Cardiac muscle cell (in vitro differentiated cells and primary cell): ENCODE data around the gene C19orf73. TPM values are rescaled to one million over a fixed set of nuclear protein-coding genes. Genes with fewer than 3 reads are reported as not detected.

ENCODE experiments used
- DNase-seq, 2 donors: peaks; one replicate each; pipeline versions ENCODE4 v3.0.0 to v3.0.0-alpha.2; 2010 to 2017; ENCODE audit warnings: low read depth in 1 of 2, low spot score in 1 of 2
- H3K27ac ChIP-seq: fragments of 200-600 bp; sonication (generic); 2 replicates; pipeline ENCODE4 v1.5.1; 2016
- H3K27me3 ChIP-seq: fragments of 200-600 bp; sonication (generic); 2 replicates; pipeline ENCODE4 v1.6.0; 2016; ENCODE audit warnings: control low read depth
- H3K36me3 ChIP-seq: fragments of 200-600 bp; sonication (generic); 2 replicates; pipeline ENCODE4 v1.5.1; 2016; ENCODE audit warnings: control low read depth
- H3K4me1 ChIP-seq: fragments of 200-600 bp; sonication (generic); 2 replicates; pipeline ENCODE4 v1.8.1; 2017; ENCODE audit warnings: low read depth, mild to moderate bottlenecking, mixed run types
- H3K4me3 ChIP-seq: fragments of 200-600 bp; sonication (generic); 2 replicates; pipeline ENCODE4 v1.5.1; 2016; ENCODE audit warnings: mild to moderate bottlenecking
- H3K9me3 ChIP-seq: fragments of 200-600 bp; sonication (generic); 2 replicates; pipeline ENCODE4 v1.5.1; 2017; ENCODE audit warnings: low read depth, mild to moderate bottlenecking, control low read depth
- polyA plus RNA-seq: library from polyadenylated mRNA; unstranded; fragments of >200 nt; fragmentation: Nextera tagmentation; extraction: Ambion mirVana; gene quantifications from 2 replicates; pipeline ENCODE4 v1.2.1, GENCODE V29; 2016
- total RNA-seq: library from RNA; depleted of rRNA; stranded (reverse); fragments of >200 nt; gene quantifications from 2 replicates; pipeline ENCODE4 v1.2.3, GENCODE V29; 2016
- TF ChIP-seq, protein P1 (sequence below): IDR thresholded peaks from 2 replicates; pipeline ENCODE4 v1.5.1; 2012; ENCODE audit warnings: low read depth, mild to moderate bottlenecking, low read length

C19orf73 gene
- total and polyA plus RNA-seq, 2 experiments from 2014 or later = 9.6 to 12.5 TPM

DNA sequence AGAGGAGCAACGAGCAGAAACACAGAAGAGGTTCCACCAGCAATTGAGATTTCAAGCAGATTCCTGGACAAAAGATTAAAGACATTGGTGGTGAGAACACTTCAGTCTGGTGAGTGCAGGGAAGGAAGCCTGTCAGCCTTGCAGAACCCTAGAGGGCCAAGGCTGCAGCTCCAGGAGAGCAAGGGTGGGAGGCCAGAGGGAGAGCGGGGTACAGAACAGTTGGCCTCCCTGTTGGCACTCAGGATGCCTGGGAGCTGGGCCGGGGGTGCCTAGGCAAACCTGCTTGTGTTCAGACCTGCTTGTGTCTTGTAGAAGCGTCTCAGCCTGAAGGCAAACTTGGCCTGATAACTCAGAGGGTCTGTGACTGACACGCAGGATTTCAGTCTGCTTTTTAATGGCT lies 9.9 kb downstream of the C19orf73 start:
- DNase-seq = no peak
- Histone ChIP-seq H3K27ac (peak overlapping the region; percentile 83), H3K9me3 (no peaks in the 10 kb centered on the region), H3K4me3 (no peak overlapping the region), H3K27me3 (no peaks in the 10 kb centered on the region), H3K4me1 (peaks cover 45% of the 10 kb centered on the region), H3K36me3 (peaks cover 35% of the 10 kb centered on the region)
- TF ChIP-seq, protein P1, sequence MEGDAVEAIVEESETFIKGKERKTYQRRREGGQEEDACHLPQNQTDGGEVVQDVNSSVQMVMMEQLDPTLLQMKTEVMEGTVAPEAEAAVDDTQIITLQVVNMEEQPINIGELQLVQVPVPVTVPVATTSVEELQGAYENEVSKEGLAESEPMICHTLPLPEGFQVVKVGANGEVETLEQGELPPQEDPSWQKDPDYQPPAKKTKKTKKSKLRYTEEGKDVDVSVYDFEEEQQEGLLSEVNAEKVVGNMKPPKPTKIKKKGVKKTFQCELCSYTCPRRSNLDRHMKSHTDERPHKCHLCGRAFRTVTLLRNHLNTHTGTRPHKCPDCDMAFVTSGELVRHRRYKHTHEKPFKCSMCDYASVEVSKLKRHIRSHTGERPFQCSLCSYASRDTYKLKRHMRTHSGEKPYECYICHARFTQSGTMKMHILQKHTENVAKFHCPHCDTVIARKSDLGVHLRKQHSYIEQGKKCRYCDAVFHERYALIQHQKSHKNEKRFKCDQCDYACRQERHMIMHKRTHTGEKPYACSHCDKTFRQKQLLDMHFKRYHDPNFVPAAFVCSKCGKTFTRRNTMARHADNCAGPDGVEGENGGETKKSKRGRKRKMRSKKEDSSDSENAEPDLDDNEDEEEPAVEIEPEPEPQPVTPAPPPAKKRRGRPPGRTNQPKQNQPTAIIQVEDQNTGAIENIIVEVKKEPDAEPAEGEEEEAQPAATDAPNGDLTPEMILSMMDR = no peak

DNA sequence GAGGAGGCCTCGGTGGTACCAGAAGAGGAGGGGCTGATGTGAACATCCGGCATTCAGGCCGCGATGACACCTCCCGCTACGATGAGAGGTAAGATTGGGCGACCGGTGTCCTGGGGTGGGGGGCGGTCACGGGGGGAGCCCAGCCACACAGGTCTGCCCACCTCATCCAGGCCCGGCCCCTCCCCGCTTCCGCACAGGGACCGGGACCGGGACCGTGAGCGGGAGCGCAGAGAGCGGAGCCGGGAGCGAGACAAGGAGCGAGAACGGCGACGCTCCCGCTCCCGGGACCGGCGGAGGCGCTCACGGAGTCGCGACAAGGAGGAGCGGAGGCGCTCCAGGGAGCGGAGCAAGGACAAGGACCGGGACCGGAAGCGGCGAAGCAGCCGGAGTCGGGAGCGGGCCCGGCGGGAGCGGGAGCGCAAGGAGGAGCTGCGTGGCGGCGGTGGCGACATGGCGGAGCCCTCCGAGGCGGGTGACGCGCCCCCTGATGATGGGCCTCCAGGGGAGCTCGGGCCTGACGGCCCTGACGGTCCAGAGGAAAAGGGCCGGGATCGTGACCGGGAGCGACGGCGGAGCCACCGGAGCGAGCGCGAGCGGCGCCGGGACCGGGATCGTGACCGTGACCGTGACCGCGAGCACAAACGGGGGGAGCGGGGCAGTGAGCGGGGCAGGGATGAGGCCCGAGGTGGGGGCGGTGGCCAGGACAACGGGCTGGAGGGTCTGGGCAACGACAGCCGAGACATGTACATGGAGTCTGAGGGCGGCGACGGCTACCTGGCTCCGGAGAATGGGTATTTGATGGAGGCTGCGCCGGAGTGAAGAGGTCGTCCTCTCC lies 11.1 kb downstream of the C19orf73 start:
- peaks cover 35% of the 10 kb centered on the region for H3K36me3 ChIP-seq
- H3K27ac ChIP-seq = peak overlapping the region; percentile 83
- TF ChIP-seq, protein P1 = no peak

DNA sequence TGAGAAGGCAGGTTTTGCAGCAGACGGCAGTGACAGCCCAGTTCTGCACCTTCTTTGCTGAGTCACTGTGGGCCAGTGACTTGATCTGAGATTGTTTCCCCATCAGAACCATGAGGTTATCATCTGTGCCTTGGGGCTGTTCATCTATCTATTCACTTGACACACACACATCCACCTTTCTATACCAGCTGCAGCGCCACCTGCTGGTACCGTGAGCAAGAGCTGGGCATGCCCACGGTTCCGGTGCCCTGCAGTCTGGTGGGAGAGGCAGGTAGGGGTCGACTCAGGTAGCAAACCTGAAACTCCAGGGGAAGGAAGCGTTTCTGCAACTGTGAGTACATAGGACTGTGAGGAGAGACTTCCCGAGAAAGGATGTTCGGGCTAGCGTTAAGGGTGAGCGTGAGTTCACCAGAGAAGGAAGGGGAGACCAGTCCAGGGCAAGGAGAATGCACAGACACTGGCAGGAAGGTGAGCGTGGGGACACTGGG lies 12.3 kb downstream of the C19orf73 start:
- Histone ChIP-seq H3K9me3 (no peaks in the 10 kb centered on the region), H3K36me3 (peaks cover 43% of the 10 kb centered on the region), H3K4me1 (peaks cover 35% of the 10 kb centered on the region), H3K27me3 (no peaks in the 10 kb centered on the region), H3K4me3 (no peak overlapping the region), H3K27ac (peak overlapping the region; percentile 83)
- TF ChIP-seq, protein P1 = peak; percentile 77
- DNase-seq = peak; percentile 54 to 67

More for the DNA sequence above, 11.1 kb downstream of the C19orf73 start:
- Histone ChIP-seq H3K9me3 (no peaks in the 10 kb centered on the region), H3K4me3 (no peak overlapping the region), H3K4me1 (peaks cover 36% of the 10 kb centered on the region), H3K27me3 (no peaks in the 10 kb centered on the region)
- no peak for DNase-seq

DNA sequence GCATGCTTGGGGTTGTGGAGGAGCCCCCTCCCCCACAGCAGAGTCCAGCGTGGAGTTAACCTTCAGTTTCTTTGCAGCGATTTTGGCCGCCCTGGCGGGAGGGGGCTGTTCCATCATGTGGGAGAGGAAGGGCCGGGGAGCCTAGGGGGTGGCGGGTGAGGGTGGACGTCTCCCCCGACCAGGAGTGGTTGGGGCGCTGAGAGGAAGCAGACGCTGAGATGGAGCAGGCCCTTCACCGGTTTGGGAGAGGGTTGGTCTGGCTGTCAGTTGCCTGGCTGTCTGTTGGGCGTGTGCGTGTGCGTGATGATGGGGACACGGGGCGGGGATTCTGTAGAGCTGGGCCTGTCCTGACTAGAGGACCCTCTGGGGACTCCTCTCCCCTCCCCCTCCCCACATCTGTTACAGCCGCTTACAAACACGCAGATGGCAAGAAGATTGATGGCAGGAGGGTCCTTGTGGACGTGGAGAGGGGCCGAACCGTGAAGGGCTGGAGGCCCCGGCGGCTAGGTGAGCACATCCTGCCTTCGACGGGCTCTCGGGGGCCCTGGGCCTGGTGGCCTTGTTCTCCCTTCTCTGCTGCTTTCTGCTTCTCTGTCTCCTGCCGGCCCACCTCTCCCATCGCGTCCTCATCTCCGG lies 14.6 kb downstream of the C19orf73 start:
- Histone ChIP-seq H3K36me3 (peaks cover 63% of the 10 kb centered on the region), H3K27me3 (no peaks in the 10 kb centered on the region), H3K4me1 (peaks cover 12% of the 10 kb centered on the region), H3K4me3 (no peak overlapping the region), H3K9me3 (no peaks in the 10 kb centered on the region), H3K27ac (peak overlapping the region; percentile 72)
- TF ChIP-seq, protein P1 = no peak
- DNase-seq = no peak

DNA sequence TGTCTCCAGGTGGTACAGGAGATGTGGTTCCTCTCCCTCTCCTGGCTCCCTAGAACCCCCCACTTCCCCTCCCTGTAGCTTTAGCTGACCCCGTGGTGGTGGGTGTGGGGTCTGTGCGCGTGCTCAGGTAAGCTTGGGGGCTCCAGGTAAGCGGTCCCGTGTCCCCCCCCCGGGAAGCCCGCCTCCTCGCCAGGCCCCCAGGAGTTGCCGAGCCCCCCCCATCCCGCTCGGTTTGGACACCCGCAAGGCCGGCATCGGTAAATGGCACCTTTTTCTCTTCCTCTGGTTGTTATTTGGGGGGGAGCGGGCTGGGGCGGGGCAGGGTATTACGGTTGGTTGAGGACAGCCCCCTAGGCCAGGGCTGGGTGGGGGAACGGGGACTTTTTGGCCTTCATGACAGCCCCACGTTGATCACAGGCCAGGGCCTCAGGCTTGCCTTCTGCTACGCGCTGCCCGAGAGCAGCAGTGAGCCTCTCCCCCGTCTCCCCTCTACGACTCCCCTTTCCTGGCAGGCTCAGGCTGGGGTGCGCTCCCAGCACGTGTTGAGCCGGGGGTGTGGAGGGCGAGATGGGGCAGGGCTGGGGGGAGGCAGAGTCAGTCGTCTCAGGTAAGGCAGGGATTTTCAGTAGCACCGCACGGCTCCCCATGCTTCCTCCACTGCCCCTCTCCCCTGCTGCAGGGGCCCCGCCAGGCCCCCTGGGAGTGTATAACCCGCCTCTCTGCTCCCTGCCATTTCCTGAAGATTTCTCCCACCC lies 15.4 kb downstream of the C19orf73 start:
- Histone ChIP-seq H3K4me1 (peaks cover 3% of the 10 kb centered on the region), H3K36me3 (peaks cover 66% of the 10 kb centered on the region)

More for the DNA sequence above, 15.4 kb downstream of the C19orf73 start:
- DNase-seq = no peak
- Histone ChIP-seq H3K27me3 (no peaks in the 10 kb centered on the region), H3K9me3 (no peaks in the 10 kb centered on the region), H3K27ac (peak overlapping the region; percentile 72), H3K4me3 (no peak overlapping the region)
- TF ChIP-seq, protein P1 = no peak
